Measurements from ENCODE around the gene CCT5.
A peak's percentile ranks its signal among the peaks of the same experiment; 100 is the strongest.

Gene CCT5

DNA sequence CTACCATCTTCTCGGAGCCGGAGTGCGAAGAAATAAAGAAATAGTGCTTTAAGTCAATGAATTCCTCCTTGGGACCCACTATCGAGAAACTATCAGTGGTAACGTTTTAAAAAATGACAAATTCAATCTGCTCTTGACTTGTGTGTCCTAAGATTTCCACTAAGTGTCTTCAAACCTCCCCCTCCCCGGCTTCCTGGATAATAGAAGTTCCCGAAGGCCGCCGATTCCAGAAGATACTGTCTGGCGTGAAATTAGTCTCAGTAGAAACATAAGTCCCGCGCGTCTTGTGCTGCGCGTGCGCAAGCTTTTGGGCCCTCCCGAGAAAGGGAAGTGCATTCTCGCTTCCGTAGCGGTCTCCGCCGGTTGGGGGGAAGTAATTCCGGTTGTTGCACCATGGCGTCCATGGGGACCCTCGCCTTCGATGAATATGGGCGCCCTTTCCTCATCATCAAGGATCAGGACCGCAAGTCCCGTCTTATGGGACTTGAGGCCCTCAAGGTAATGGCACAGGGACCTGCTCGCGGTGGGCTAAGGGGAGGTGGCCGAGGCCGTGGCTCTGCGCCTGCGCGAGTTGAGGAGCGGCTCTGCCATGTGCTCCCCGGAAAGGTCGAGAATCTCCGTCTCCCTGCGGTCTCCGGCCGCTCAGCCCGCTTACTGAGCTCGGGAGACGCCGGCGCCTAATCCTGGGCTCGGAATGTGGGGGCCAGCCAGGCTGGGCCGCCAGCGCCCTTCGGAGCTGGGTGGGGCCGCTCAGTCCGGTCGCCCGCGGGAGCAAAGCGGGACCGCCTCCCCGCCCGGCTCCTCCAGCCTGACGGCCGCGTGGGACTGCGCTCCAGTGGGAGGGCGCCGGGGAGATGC lies at the start of gene CCT5:
Gene CCT5, plus strand, starts transcription at position 333 of the 858 bp plus-strand sequence. Its CDS starts 61 bp downstream, at position 394.
- peak; percentile 98 for DNase-seq

DNA sequence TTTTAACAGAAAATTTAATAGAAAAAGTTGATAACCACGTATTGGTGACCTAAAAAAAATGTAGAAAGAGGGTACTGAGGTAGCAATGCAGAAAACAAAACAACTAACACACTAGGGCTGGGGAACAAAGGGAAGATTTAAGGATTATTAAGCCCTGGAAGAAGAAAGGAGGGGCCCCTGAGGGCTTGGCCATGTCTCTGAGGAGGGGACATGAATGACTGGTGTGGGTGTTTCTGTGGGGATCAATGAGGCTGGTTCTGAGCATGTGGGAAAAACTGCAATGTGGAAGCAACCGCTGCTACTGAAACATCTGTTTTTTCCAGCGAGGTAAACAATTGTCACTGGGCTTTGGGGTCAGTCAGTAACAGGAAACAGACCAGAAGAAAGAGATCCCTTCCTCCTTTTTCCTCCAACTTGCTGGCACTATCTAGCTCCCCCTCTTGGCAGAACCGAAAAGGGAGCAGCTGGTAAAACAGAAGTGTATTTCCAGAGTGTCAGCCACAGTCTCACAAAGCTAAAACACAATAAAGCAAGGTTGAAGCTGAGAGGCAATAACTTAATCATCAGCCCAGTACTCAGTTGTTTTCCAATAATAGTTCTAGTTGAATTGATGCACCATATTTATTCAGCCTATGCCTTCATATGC lies 48.7 kb upstream of the CCT5 start:
- DNase-seq, result no peak

DNA sequence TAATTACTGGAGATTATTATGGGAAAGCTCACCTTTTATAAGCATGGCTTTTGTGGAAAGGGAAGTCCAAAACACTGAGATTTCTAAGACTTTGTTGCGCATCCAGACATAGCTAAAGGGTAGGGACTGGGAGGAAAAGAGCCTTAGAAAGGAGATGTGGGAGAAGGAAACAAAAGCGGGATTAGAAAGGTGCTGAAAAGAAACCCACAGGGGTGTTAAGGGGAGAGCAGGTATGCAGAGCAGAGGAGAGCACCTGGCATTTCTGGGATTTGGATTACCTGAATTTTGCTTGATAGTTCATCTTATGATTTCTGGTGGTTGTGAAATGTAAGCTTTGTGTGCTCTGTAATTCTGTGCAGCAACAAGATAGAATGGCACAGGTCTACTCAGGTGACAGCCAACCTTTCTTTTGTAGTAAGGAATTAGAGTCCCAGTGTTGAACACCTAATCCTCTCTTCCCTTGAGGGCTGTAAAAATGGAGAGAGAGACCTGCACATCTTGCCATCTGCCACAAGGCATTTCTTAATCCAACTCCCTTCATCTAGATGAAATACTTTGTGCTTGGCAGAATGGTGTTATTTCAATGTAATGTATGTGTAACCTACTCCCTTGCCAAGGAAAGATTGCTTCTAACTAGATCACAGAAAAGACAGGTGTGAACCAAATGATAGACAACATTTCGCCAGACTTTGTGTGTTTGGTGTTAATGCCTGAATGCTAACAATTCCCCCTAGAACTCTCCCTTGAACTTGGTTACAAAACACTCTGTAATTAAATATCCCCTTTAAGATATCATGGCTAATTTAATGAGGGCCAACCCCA lies 47.8 kb upstream of the CCT5 start:
- no peak for DNase-seq

DNA sequence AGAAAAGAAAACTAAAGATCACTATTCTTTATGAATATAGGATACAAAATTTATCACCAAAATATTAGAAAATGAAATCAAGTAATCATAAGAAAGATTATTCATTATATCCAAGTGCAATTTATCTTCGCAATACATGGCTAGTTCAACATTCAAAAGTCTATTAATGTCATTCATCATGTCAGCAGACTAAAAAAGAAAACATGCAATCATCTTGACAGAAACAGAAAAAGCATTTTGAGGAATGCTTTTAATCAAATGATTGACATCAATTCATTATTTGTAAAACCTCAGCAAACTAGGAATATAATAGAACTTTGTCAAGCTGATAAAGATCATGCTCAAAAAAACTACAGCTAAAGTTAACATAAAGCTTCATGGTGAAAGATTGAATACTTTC lies 41.1 kb upstream of the CCT5 start:
- no peak for DNase-seq

DNA sequence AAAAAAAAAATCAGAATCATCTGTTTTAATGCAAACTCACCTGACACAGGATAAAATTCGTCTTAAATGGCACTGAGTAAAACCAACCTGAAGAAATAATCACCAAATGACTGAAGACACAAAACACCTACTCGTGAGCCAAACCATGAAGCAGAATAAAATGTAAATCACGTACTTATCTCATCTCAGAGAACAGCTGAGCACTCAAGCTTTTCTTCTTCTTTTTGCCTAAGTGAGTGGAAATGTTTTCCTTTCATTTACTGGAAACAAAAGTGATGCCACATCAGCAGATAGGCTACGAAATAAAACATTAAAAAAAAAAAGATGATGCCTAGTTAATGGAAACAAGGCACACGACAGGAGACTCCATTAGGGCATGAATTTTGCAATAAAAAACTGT lies 36.8 kb upstream of the CCT5 start:
- no peak for DNase-seq

DNA sequence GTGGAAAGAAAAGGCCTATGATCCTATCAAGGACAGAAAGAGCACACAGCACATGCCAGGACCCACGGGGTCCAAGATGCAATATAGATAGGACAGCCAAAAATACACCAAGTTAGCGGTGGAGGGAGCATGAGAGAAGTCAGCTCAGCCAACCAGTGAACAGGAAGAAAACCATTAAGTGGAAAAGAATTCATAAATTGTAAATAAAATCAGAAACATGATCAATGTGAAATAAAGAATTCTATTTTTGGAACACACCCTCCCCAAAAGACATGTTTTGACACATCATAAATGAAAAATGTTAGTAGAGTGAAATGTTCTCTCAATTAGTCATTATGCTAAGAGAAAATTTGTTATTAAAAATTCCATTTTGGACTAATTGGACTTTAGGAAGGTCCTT lies 36.0 kb upstream of the CCT5 start:
- DNase-seq, result no peak

DNA sequence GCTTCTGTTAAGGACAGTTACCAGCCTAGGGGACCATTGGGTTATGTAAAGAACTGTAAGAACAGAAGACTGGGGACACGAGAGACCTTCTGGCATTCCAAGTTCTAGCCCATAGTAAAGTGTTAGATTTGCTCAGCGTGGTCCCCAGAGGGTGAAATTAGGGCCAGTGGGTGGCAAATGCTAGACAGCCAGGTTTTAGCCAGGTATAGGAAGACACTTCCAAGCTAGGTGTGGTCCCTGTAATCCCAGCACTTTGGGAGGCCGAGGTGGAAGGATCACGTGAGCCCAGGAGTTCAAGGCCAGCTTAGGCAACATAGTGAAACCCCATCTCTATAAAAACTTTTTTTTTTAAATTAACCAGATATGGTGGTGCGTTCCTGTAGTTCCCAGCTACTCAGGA lies 34.7 kb upstream of the CCT5 start:
- no peak for DNase-seq

DNA sequence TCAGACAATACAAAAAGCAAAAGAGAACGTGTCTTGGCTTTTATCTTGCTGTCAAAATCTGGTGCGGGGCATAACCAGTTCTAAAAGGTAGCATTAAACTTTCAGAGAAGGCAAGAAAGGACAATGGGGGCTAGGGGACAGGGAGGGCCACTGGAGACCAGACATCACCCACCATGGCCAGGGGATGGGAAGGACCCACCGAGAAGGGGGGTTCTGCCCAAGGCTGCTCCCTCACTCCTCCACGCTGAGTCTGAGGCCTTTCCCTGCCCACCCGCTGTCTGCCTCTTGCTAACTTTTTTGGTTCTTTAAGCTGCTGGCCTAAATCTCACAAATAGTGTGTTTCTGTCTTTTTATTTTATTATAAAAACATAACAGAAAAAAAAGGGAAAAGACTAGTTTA lies 34.0 kb upstream of the CCT5 start:
- DNase-seq, result no peak

DNA sequence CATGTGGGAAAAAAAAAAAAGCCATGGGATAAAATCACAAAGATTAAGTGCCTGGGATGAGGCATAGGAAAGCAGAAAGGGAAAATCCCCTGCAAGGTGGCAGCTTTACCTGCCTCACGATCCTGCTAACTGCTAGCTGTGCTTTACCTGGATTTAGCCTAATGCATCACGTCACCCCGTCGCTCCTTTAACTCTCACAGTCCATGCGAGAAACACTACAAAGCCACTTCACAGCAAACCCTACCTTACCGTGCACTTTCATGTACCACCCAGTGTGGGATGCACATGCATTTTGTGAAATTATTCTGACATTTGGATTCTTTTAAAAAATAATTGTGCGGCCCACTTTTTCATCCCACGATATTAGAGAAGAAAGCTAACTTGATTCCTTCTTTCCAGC lies 31.4 kb upstream of the CCT5 start:
- DNase-seq, result no peak

DNA sequence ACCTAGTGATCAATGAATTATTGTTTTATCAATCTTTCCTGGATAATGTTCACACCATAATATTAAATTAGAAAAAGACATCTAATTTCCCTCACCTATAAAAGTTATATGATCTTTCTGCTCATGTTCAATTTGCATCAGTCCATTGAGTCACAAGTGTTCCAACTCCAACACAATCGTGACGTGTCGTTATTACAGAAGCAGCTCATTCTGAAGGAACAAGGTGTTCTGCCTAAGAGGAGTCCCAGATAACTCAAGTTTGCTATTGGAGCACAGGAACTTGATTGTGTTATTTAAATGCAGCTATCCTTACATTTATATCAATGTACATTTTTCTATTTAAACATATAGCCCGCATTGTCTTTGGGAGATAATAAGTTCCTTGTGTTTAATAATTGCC lies 31.0 kb upstream of the CCT5 start:
- no peak for DNase-seq

DNA sequence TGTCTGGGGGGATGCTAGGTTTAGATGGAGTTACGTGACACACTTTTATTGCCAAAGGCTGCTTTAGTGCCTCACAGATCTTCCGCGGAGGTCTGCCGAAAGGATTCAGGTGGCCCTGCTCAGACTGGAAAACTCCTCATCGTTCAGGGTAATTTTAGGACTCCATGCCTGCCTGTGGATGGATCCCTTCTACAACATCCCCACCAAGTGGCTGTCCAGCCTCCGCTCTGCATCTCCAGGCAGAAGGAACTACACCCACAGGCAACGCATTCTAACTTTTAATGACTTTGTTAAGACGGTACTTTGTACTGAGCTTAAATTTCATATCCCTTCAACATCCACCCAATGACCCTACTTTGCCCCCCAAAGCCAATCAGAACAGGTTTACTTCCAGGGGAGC lies 29.8 kb upstream of the CCT5 start:
- no peak for DNase-seq

DNA sequence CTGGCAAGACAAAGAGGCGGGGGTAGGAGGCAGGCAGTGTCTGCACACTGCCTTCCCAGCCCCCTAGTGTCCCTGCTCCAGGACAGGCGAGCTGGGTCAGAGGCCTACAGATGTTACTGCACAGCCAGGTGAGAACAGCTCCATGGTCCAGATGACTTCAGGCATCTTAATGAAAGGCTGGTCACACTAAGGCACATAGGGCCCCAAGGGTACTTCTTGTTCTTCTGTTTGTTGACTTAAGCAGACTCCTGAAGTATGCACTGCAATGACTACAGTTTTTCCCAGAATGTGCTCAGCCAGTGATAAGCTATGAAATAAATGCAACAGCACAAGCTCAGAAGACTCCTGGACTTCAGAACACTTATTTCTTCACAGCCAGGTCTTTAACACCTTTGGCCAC lies 27.8 kb upstream of the CCT5 start:
- no peak for DNase-seq

DNA sequence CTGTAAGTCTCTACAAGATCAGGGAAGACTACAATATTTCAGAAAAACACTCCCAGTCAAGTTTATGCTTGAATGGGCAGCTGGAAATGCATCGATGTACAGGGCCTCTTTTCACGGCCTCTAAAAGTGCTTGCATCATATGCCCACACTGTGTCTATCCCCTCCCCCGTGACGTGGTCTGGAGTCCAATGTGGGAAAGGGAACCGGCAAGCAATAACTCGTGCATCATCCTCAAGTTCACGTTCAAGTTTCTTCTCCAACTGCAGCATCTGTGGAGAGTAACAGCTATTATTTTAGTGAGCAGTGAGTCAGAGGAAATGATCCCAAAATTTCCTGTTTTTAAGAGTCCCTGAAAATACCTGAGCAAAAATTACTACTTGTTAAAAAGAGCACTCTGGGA lies 22.7 kb upstream of the CCT5 start:
- no peak for DNase-seq

DNA sequence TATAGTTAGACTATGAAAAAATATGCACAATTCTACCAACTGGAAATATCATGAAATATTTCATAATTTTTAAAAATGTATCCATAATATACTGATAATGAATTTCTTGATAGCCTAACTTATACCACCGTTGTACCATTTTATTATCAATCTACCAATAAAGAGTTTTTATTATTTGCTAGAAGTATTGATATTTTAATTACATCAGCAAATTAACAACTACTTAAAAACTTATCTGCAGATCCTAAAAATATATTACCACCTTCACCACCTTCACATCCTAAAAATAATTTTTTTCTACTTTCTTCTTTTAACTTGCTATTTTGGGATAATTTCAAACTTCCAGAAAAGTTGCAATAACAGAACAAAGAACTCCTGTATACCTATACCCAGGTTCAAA lies 21.8 kb upstream of the CCT5 start:
- no peak for DNase-seq

DNA sequence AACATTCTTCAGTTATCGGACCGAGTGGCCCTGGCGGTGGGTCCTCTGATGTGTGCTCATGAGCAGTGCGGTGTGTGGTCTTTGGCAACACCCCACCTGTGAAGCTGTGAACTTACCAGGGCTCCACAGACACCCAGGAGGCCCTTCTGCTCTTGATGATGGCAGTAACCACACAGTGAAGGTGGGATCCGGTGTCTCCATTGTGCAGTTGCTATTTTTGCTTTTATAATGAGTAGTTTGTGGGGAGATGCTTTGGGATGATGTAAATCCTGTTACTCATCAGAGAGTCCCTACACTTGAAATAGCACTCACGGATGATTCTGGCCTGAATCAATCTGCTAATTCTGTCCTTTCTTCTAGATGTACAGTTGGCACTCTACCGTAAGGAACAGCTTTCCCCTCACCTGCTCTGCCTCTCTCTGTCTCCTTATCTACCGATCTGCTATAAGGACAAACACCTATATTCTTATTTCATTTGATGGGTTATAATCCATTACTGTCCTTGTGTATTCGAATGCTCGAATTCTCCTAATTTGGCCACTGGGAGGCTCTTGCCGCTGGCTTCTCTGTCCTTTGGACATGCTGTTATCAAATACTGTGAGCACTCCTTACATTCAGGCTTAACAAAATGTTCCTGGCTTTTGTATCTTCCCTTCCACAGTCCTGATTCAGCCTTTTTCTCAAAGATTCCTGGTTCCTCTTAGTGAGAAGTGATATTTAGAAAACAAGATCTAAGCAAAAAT lies 20.6 kb upstream of the CCT5 start:
- no peak for DNase-seq

DNA sequence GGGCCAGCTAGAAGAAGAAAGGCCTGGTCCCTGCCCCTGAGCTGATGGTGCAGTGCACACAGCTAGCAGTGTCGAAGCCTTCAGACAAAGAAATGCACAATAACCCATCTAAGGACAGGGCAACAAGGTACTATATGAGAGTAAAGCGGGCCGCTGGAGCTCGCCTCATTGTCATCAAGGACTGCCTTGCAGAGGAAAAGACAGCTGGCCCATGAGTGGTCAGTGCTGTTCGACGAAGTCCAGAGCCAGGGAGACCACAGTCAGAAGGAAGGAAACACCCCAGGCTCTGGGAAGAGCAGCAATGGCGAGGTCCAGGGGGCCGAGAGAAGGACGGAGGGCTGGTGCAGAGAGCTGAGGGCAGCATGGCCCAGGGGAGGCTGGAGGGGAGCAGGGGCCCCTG lies 17.7 kb upstream of the CCT5 start:
- no peak for DNase-seq

DNA sequence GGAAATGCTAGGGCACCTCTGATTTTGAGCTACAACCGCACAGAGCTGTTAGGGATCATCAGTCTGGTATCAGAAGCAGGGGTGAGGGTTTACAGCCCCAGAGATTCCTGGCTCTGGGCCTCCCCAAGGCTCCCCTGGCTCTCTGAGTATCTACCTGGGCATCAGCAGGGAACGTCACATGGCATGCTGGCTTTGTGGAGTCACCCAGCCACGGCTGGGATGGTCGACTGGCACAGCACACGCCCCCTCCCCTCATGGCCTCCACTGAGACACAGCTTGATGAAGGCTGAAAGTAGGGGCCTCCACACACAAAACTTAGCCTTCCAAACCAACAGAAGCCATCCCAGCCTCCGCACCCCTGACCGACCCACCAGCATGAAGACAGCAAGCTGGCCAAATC lies 17.1 kb upstream of the CCT5 start:
- no peak for DNase-seq

DNA sequence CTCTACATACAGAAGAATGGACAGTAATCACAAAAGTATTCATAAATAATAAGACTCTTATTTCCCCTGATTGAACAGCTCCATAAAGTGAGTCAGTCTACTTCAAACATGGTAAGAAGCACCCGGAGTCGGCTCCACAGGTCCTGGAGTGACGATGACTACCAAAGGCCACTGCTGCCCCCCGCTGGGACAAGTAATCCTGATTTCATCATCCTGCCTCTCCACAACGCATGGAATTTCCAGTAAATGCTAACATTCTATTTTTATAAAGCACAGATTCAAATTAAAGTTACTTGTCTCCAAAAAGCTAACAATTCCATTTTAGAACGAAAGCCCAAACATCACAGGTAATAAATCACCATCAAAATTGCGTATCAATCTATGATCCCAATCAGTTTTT lies 16.6 kb upstream of the CCT5 start:
- no peak for DNase-seq

DNA sequence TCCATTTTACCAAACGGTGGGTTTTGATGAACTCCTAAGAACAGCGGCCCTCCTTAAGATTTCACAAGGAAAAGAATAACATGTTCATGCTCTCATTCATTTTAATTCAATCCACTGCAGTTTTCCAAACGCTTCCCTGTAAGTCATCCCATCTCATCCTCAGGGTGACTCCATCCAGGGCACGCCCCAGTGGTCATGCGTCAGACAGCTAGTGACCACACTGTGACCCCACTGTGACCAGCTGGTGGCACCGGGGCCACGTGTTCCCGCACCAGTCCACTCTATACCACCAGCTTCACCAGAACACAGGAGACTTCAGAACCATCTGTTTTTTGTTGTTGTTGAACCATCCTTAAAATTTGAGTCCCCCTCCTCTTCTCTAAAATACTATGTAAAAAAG lies 14.7 kb upstream of the CCT5 start:
- no peak for DNase-seq

DNA sequence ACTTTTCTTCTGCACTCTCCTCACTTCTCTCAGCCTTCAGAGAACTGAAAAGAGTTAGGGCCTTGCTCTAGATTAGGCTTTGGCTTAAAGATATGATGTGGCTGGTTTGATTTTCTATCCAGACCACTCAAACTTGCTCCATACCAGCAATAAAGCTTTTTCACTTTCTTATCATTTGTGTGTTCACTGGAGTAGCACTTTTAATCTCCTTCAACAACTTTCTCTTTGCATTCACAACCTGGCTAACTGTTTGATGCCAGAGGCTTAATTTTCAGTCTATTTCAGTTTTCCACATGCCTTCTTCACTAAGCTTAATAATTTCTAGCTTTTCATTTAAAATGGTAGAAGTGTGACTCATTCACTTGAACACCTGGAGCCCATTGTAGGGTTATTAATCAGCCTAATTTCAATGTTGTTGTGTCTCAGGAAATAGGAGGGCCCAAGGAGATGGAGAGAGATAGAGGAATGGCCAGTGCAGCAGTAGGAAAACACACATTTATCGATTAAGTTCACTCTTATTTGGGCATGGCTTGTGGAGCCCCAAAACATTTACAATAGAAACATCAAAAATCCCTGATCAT lies 6.3 kb upstream of the CCT5 start:
- no peak for DNase-seq

DNA sequence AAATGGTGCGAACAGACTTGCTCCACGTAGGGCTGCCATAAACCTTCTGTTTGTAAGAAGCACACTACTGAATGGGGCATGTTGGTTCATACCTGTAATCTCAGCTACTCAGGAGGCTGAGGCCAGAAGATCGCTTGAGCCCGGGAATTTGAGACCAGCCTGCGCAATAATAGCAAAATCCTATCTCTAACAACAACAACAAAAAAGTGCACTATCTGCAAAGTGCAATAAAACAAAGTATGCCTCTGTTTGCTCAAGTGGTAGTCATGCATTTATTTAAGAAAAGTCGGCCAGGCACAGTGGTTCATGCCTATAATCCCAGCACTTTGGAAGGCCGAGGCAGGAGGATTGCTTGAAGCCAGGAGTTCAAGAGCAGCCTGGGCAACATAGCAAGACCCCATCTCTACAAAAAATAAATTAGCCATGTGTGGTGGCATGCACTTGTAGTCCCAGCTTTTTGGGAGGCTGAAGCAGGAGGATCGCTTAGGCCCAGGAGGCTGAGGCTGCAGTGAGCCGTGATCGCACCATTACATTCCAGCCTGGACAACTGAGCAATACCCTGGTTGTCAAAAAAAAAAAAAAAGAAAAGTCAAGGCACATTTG lies 5.6 kb upstream of the CCT5 start:
- DNase-seq, result no peak

DNA sequence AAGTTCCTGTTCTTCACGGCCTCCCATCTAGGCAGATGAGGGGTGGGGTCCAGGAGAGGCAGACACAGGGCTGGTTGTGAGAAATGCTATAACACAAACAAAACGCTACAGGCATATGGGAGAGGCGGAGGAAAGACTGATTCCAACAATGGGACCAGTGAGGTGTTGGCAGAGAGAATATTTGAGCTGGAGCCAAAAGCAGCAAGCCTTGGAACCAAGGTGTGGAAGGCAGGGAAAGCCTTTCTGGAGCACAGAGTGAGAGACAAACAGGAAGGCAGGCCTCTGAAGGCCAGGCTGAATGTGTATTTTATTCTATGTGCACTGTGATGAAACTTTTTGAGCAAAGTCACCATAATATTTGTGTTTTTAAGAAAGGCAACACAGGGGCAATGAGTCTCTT lies 3.3 kb upstream of the CCT5 start:
- no peak for DNase-seq

Data from NCI-H2227 treated with DMSO at 0.1 percent for 48 hours (cell line).